Dermis blood vessel endothelial cell (primary cell): ENCODE results near the gene ZZZ3. TPM values are rescaled to one million over a fixed set of nuclear protein-coding genes. Genes with fewer than 3 reads are reported as not detected.
"Not testable (repeated sequence)": the region's sequence is repeated elsewhere in the genome, so short reads cannot be mapped to it uniquely, and the experiment has no call there.

Source experiments
- DNase-seq: peaks from one replicate; pipeline ENCODE4 v3.0.0; 2010
- total RNA-seq: library from RNA; depleted of rRNA; stranded (reverse); fragments of >200 nt; gene quantifications from 2 replicates; pipeline ENCODE4 v1.2.3, GENCODE V29; 2014

The ZZZ3 gene
- total RNA-seq, 1 donor from 2014 or later: 98.9 TPM

GRCh38 chr1:77670330-77670729, 12.1 kb downstream of the ZZZ3 start:
- DNase-seq: no peak

GRCh38 chr1:77668924-77669449, 13.5 kb downstream of the ZZZ3 start:
- DNase-seq: no peak

- no peak for DNase-seq
Measured at GRCh38 chr1:77664939-77665516, 17.4 kb downstream of the ZZZ3 start.

GRCh38 chr1:77661696-77662095, 20.8 kb downstream of the ZZZ3 start:
- no peak for DNase-seq

GRCh38 chr1:77659879-77660593, 22.4 kb downstream of the ZZZ3 start:
- no peak for DNase-seq

GRCh38 chr1:77658271-77658670, 24.2 kb downstream of the ZZZ3 start:
- DNase-seq: no peak

GRCh38 chr1:77655431-77655974, 27.0 kb downstream of the ZZZ3 start:
- DNase-seq: no peak

GRCh38 chr1:77652970-77653516, 29.4 kb downstream of the ZZZ3 start:
- DNase-seq: no peak

GRCh38 chr1:77652268-77652667, 30.2 kb downstream of the ZZZ3 start:
- no peak for DNase-seq

- no peak for DNase-seq
Measured at GRCh38 chr1:77649127-77649526, 33.3 kb downstream of the ZZZ3 start.

- not testable (repeated sequence) for DNase-seq
Measured at GRCh38 chr1:77646224-77646623, 36.2 kb downstream of the ZZZ3 start.

GRCh38 chr1:77643456-77643855, 39.0 kb downstream of the ZZZ3 start:
- no peak for DNase-seq

- DNase-seq: no peak
Measured at GRCh38 chr1:77642941-77643340, 39.5 kb downstream of the ZZZ3 start.

- no peak for DNase-seq
Measured at GRCh38 chr1:77642196-77642595, 40.3 kb downstream of the ZZZ3 start.

- DNase-seq: no peak
Measured at GRCh38 chr1:77639557-77640069, 42.8 kb downstream of the ZZZ3 start.

GRCh38 chr1:77639056-77639455, 43.4 kb downstream of the ZZZ3 start:
- DNase-seq: peak; percentile 36

- DNase-seq: no peak
Measured at GRCh38 chr1:77636864-77637263, 45.6 kb downstream of the ZZZ3 start.

Other genes starting within 250 kb of the ZZZ3 start
- 112 and 125 TPM in 2 replicates for gene USP33, start 77.2 kb upstream of the ZZZ3 start, total RNA-seq
- 16.1 and 19.9 TPM in 2 replicates for gene MIGA1, start 97.0 kb upstream of the ZZZ3 start, total RNA-seq
- gene NEXN, start 206.0 kb upstream of the ZZZ3 start, total RNA-seq: 3.1 and 5.8 TPM in 2 replicates